Upper lobe of left lung (tissue), 4 donors: Measurements from ENCODE around the gene NACC2.

Source experiments
- EP300 ChIP-seq, 4 donors: sonication (generic); formaldehyde crosslinking; IDR thresholded peaks; one replicate each; pipeline ENCODE4 v1.5.1; 2017; ENCODE audit warnings: antibody characterized with exemption in 4 of 4, control low read depth in 2 of 4
- POLR2A ChIP-seq, 4 donors: fragments of 450-650 bp; IDR thresholded peaks; one replicate each; pipeline ENCODE4 v1.5.1; 2016 to 2017; ENCODE audit warnings: antibody characterized with exemption in 4 of 4, mild to moderate bottlenecking in 2 of 4
- POLR2AphosphoS5 ChIP-seq, 2 donors: sonication (generic); formaldehyde crosslinking; IDR thresholded peaks; one replicate each; pipeline ENCODE4 v1.5.1; 2017; ENCODE audit warnings: antibody characterized with exemption in 2 of 2
- TF ChIP-seq, protein P1 (sequence below), 6 experiments: fragments of 450-650 bp in 4 of 6; fragments of 200-600 bp in 2 of 6; sonication (generic) in 2 of 6; IDR thresholded peaks; one replicate each; pipeline ENCODE4 v1.5.1; 2016 to 2019; ENCODE audit warnings: antibody characterized with exemption in 6 of 6

- TF ChIP-seq POLR2A (IDR thresholded peaks at IDR 0.05) (no peak), POLR2AphosphoS5 (IDR thresholded peaks at IDR 0.05) (no peak), EP300 (IDR thresholded peaks at IDR 0.05) (no peak)
- TF ChIP-seq, protein P1, sequence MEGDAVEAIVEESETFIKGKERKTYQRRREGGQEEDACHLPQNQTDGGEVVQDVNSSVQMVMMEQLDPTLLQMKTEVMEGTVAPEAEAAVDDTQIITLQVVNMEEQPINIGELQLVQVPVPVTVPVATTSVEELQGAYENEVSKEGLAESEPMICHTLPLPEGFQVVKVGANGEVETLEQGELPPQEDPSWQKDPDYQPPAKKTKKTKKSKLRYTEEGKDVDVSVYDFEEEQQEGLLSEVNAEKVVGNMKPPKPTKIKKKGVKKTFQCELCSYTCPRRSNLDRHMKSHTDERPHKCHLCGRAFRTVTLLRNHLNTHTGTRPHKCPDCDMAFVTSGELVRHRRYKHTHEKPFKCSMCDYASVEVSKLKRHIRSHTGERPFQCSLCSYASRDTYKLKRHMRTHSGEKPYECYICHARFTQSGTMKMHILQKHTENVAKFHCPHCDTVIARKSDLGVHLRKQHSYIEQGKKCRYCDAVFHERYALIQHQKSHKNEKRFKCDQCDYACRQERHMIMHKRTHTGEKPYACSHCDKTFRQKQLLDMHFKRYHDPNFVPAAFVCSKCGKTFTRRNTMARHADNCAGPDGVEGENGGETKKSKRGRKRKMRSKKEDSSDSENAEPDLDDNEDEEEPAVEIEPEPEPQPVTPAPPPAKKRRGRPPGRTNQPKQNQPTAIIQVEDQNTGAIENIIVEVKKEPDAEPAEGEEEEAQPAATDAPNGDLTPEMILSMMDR (IDR thresholded peaks at IDR 0.05): no peak
Measured at GRCh38 chr9:136024696-136025316, 70.3 kb downstream of the NACC2 start.
